Stimulated activated naive CD4-positive, alpha-beta T cell (primary cell): ENCODE measurements around the gene CARD9.

Experiments used
- DNase-seq, 6 experiments: peaks; one replicate each; lab custom pipeline; 2025; lab: John Stamatoyannopoulos, UW

Gene CARD9

GRCh38 chr9:136380381-136380780 is 6.9 kb upstream of the CARD9 start:
- no peak for DNase-seq

- DNase-seq: no peak
These were observed 6.4 kb upstream of the CARD9 start for GRCh38 chr9:136379891-136380290.

- no peak for DNase-seq
These were observed 5.9 kb upstream of the CARD9 start for GRCh38 chr9:136379401-136379800.

- DNase-seq: no peak
These were observed 5.5 kb upstream of the CARD9 start for GRCh38 chr9:136379003-136379287.

- no peak for DNase-seq
These were observed 4.9 kb upstream of the CARD9 start for GRCh38 chr9:136378170-136379002.

- no peak for DNase-seq
These were observed 4.1 kb upstream of the CARD9 start for GRCh38 chr9:136377341-136378169.

GRCh38 chr9:136376457-136376856 is 3.0 kb upstream of the CARD9 start:
- no peak for DNase-seq

- no peak for DNase-seq
These were observed 1.6 kb upstream of the CARD9 start for GRCh38 chr9:136375096-136375495.

GRCh38 chr9:136374183-136374575 is 710 bp upstream of the CARD9 start:
- no peak for DNase-seq

GRCh38 chr9:136372561-136373299 is 739 bp downstream of the CARD9 start:
- no peak for DNase-seq

GRCh38 chr9:136372006-136372405 is 1.5 kb downstream of the CARD9 start:
- DNase-seq: no peak

GRCh38 chr9:136371533-136371880 is 2.0 kb downstream of the CARD9 start:
- no peak for DNase-seq

- DNase-seq: no peak
These were observed 2.6 kb downstream of the CARD9 start for GRCh38 chr9:136370687-136371532.

- no peak for DNase-seq
These were observed 3.4 kb downstream of the CARD9 start for GRCh38 chr9:136370037-136370436.

- DNase-seq: no peak
These were observed 5.3 kb downstream of the CARD9 start for GRCh38 chr9:136368190-136368589.

GRCh38 chr9:136367296-136368145 is 5.9 kb downstream of the CARD9 start:
- DNase-seq: no peak

GRCh38 chr9:136366826-136367225 is 6.6 kb downstream of the CARD9 start:
- DNase-seq: no peak

GRCh38 chr9:136365775-136366222 is 7.7 kb downstream of the CARD9 start:
- no peak for DNase-seq

- no peak for DNase-seq
These were observed 8.3 kb downstream of the CARD9 start for GRCh38 chr9:136364942-136365774.
